HG02678 (cell line): ENCODE measurements around the gene METTL3.

Experiments
- ATAC-seq: cut with Tn5 transposase; IDR thresholded peaks from one replicate; pipeline ENCODE4 v1.9.1; 2021; ENCODE audit warnings: mild to moderate bottlenecking, moderate library complexity; ENCODE audit not compliant: unreplicated experiment

The METTL3 gene

DNA sequence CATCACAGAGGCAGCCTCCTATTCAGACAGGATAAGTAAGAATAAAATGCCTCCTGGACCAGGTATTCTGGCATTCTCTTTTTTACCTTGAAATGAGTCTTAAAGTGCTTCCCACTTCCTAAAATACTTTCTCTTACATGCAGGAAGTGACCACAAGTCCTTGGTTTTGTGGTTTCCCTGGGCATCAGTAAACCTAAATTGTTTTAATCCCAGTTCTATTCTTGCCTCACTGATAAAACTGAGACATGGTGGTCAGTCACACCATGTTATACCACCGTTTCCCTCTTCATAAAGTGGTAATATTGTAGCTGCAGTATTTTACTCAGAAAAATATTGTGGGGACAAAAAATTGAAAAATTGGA lies 16.2 kb upstream of the METTL3 start:
- no peak for ATAC-seq

DNA sequence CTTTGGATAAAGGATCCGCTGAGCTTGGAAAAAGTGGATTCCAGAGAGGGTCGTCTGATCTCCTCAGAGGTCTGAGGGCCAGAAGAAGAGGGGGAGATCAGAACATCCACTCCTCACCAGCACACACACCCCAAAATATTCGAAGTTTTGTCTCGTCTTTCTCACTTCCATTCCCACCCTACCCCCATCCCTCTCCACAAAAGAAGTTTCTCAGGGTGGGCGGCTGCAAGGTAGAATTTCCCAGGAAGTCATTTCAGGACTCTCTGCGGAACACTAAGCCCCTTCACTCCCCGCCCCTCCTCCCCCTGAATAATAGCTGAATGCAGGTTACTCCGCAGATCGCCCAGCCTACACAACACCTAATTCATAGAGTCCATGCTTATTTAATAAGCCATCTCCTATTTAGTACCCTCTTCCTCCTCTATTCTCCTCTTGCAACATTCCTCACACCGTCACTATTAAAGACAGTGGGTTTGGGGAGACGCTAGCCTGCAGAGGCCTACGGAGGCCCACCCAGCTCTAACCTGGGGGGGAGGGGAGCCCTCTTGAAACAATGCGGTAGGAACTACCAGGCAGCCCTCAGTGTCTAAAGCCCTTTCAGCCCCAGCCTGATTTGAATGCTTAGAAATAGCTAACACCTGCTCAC lies 15.7 kb upstream of the METTL3 start:
- ATAC-seq: peak; percentile 68

- peak; percentile 64 for ATAC-seq
These were observed 15.0 kb upstream of the METTL3 start, which contains the start of gene SALL2 for GRCh38 chr14:21525962-21526671. TSS of gene SALL2 (minus strand) at chr14:21526346. CDS start at chr14:21526127, 219 bp downstream.

- no peak for ATAC-seq
These were observed 14.4 kb upstream of the METTL3 start for GRCh38 chr14:21525571-21525961.

DNA sequence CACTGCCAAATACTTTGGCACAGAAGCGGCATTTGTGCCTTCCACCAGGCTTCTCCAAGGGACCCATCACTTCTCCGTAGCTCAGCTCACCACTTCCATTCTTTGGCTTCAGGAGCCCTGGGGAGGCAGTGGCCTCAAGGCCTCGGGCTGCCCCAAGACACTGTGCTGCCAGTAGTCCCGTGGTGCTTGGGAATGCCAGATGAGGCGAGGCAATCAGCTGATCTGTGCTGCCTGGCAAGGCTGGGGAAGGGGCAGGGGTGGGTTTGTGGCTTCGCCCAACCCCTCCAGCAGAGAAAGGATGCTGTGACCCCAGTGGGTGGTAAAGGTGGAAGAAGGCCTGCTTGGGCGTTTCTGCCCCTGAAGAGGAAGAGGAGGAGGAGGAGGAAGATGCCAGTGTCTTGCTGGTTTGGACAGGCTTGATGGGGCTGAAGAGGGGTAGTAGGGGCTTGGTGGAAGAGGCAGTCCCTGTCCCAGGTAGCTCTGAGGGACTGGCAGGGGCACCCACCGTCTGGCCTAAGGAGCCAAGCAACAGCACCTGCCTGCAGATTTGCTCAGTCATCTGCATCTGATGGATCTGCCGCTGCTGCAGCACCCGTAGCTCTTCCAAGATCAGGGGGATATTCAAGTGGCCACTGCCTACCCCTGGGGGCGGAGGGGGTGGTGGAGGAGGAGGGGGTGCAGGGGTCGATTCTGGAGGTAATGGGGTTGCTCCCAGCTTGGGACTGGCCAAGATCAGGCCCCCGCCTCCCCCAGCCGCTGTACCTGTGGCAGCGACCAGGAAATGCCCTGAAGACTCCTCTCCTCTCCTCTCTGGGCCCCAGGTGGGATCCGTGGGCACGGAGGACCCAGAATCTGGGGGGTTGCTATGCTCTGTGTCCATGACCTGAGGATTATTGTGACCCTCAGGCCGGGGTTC lies 13.7 kb upstream of the METTL3 start:
- no peak for ATAC-seq

DNA sequence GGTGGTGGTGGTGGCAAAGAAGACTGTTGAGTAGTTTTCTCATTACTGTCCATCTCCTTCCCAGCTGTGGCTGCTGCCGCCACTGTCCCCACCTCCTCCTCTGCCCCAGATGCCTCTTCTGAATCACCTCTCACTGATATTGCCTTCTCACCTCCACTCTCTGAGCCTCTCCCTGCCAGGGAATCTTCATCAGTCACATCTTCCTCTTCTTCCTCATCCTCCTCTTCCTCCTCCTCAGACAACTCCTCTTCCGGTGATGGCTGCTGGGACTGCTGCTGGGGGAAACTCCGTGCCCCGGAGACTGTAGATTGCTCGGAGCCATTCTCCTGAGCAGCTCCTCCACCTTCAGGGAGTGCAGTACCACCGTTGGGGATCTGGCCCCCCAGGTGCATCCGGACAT lies 12.1 kb upstream of the METTL3 start:
- no peak for ATAC-seq

DNA sequence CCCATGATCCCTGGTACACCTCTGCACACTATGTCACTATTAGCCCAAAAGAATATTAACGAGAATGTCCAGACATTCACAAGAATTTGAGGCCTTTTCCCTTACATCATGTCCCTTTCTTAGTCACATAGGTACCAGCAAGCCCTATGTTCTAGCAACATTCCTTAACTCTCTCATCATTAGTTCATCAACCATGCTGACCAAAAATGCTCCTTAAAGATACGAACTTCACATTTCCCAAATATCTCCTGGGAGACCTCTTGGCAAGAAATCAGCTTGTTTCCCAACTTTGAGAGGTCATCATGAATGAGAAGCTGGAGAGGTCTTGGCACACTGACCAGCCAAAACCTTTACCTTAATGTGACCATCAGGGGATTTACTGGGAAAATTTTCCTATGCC lies 10.4 kb upstream of the METTL3 start:
- ATAC-seq: no peak

DNA sequence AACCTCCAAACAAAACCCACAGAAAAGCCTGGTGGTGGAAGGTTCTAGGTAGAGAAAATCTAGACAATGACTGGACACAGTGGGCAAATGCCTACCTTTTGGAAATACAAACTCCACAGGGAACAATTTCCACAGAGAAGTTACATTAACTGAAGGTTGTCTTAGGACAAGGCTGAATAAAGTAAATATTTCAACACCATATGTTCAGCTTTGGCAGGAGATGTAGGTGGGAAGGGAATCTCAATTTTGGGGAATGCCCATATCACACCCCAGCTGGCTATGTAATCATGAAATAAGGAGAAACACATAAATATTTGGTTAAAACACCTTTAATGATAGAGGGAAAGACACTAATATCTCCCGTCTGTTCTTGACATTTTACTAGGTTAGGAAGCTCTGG lies 9.6 kb upstream of the METTL3 start:
- ATAC-seq: no peak

- no peak for ATAC-seq
These were observed 7.6 kb upstream of the METTL3 start for GRCh38 chr14:21518725-21519124.

DNA sequence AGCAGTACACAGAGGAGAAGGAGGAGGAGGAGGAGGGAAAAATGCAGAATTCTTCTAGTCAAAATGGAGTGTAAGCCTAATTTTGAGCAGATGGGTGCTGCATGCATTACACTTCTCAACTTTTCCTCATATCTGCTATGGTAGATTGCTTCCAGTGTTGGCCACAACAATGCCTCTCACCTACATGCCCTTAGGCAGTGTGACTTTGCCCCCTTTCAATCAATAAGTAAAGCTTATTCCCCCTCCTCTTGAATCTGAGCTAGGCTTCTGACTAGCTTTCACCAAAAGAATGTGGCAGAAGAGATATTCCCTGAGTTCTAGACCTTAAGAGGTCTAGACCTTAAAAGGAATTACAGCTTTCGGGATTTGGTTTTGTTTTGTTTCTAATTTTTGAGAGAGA lies 3.2 kb upstream of the METTL3 start:
- ATAC-seq: no peak

DNA sequence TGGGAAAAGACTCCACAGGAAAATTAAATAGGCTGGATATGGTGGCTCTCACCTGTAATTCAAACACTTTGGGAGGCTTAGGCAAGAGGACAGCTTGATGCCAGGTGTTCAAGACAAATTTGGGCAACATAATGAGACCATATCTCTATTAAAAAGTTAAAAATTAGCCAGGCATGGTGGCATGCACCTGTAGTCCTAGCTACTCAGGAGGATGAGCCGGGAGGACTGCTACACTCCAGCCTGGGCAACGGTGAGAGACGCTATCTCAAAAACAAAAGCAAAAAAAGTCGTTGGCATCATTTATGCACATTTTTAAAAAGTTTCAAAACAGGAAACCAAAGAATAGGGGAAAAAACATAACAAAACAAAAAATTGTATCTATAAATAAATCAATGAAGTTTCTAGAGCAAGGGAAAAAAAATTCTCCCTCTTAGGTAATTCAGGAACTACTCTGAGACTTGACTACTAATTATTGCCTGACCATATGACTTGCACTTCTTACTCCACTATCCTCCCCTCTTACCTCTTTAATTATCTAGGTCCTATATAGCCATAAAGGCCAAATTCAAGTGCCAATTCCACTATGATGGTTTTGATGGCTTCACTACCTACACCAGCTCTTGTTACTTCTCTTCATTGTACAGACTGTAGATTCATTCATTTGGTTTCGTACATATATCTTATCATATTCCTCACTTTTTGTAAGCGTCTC lies 1.6 kb downstream of the METTL3 start:
- ATAC-seq: no peak

GRCh38 chr14:21506557-21506956 lies 4.6 kb downstream of the METTL3 start:
- no peak for ATAC-seq

GRCh38 chr14:21505012-21505553 lies 6.1 kb downstream of the METTL3 start:
- peak; percentile 85 for ATAC-seq

GRCh38 chr14:21503376-21503775 lies 7.8 kb downstream of the METTL3 start:
- ATAC-seq: no peak

- ATAC-seq: no peak
These were observed 9.6 kb downstream of the METTL3 start for GRCh38 chr14:21501568-21501967.

- ATAC-seq: no peak
These were observed 12.3 kb downstream of the METTL3 start for GRCh38 chr14:21498540-21499526.

DNA sequence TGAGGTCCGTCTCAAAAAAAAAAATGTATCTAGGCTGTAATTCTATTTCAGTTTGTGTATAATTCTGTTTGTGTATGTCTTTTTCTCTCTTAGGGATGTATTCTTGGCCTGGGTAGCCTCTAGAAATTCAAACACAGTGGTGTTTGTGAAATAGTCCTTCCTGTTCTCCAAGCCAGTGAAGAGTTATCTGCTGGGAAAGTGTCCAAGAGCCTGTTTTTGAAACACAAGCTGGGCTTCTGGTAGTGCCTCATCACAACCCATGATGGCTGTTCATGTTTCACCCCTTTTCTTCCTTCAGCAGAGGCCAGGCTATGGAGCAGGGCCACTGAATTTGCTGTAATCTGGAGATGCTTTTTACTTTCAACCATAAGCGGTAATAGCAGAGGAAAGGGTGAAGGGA lies 14.7 kb downstream of the METTL3 start:
- no peak for ATAC-seq

- ATAC-seq: no peak
These were observed 16.0 kb downstream of the METTL3 start for GRCh38 chr14:21494902-21495762.

DNA sequence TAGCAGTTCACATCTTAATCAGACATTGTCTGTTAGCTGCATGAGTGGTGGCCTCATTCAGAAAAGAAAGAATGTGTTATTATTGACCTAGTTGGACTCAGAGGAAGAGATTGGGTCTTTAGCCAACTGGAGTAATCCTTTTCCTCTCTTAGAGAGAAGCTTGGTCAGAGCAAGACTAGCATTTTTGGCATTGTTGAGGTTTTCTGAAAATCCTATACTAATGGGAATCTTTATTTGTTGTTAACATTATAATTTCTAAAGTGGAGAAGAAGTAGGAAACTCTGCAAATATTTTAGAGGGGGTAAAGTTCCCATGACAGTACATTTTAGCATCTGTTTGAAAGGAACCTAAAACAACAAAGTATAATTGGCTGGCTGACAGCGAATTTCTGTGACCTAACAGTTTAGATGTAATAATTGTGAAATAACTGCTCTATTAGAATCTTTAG lies 24.5 kb downstream of the METTL3 start:
- ATAC-seq: no peak
